ENCODE results near the gene ALDH3B2. TPM values are rescaled to one million over a fixed set of nuclear protein-coding genes. Genes with fewer than 3 reads are reported as not detected.

The ALDH3B2 gene
- total RNA-seq, 4 donors from 2014 or later = not detected

GRCh38 chr11:67680696-67681470 is 6.5 kb upstream of the ALDH3B2 start:
- no peak for DNase-seq (ENCODE audit: low spot score in 2 of 2)
- WGBS, 2 donors = 63 to 64% methylated on average over 3 of the region's 3 CpGs
- H3K27me3 ChIP-seq = no peaks in the 10 kb centered on the region
- no peaks in the 10 kb centered on the region for H3K9me3 ChIP-seq
- no peak overlapping the region for H3K4me3 ChIP-seq
- no peaks in the 10 kb centered on the region for H3K4me1 ChIP-seq
- H3K27ac ChIP-seq = no peak overlapping the region
- no peak for TF ChIP-seq POLR2A (IDR thresholded peaks at IDR 0.05)
- TF ChIP-seq EP300 (IDR thresholded peaks at IDR 0.05) = no peak
- no peak for TF ChIP-seq CTCF (IDR thresholded peaks at IDR 0.05)
- H3K36me3 ChIP-seq = no peaks in the 10 kb centered on the region

- H3K36me3 ChIP-seq = no peaks in the 10 kb centered on the region
- no peaks in the 10 kb centered on the region for H3K4me1 ChIP-seq
- no peak for DNase-seq (ENCODE audit: low spot score in 2 of 2)
- H3K9me3 ChIP-seq = no peaks in the 10 kb centered on the region
- no peak overlapping the region for H3K4me3 ChIP-seq
- H3K27ac ChIP-seq = no peak overlapping the region
- peaks cover 0 to 23% of the 10 kb centered on the region in 2 donors for H3K27me3 ChIP-seq
- WGBS, 2 donors = 91 to 94% methylated on average over 12 of the region's 12 CpGs
- TF ChIP-seq EP300 (IDR thresholded peaks at IDR 0.05) (no peak), CTCF (IDR thresholded peaks at IDR 0.05) (no peak), POLR2A (IDR thresholded peaks at IDR 0.05) (no peak)
Observed at GRCh38 chr11:67675058-67675747, 780 bp upstream of the ALDH3B2 start.

GRCh38 chr11:67673902-67674301 is 521 bp downstream of the ALDH3B2 start:
- no peak for DNase-seq (ENCODE audit: low spot score in 2 of 2)
- no peaks in the 10 kb centered on the region for H3K9me3 ChIP-seq
- H3K4me3 ChIP-seq = no peak overlapping the region
- H3K4me1 ChIP-seq = no peaks in the 10 kb centered on the region
- TF ChIP-seq POLR2A (IDR thresholded peaks at IDR 0.05) (no peak), CTCF (IDR thresholded peaks at IDR 0.05) (no peak), EP300 (IDR thresholded peaks at IDR 0.05) (no peak)
- H3K27ac ChIP-seq = no peak overlapping the region
- WGBS, 2 donors = 67 to 71% methylated on average over 8 of the region's 8 CpGs
- H3K27me3 ChIP-seq = peaks cover 0 to 23% of the 10 kb centered on the region in 2 donors
- H3K36me3 ChIP-seq = no peaks in the 10 kb centered on the region

- H3K27me3 ChIP-seq = peaks cover 0 to 23% of the 10 kb centered on the region in 2 donors
- 78 to 81% methylated on average over 7 of the region's 7 CpGs for WGBS, 2 donors
- H3K4me1 ChIP-seq = no peaks in the 10 kb centered on the region
- no peak overlapping the region for H3K4me3 ChIP-seq
- H3K27ac ChIP-seq = no peak overlapping the region
- no peaks in the 10 kb centered on the region for H3K9me3 ChIP-seq
- no peak for DNase-seq (ENCODE audit: low spot score in 2 of 2)
- TF ChIP-seq CTCF (IDR thresholded peaks at IDR 0.05) (no peak), EP300 (IDR thresholded peaks at IDR 0.05) (no peak), POLR2A (IDR thresholded peaks at IDR 0.05) (no peak)
- H3K36me3 ChIP-seq = no peaks in the 10 kb centered on the region
Observed at GRCh38 chr11:67673358-67673757, 1.1 kb downstream of the ALDH3B2 start.

- WGBS, 2 donors = 74 to 81% methylated on average over 8 of the region's 8 CpGs
- no peak for DNase-seq (ENCODE audit: low spot score in 2 of 2)
- H3K36me3 ChIP-seq = no peaks in the 10 kb centered on the region
Observed at GRCh38 chr11:67671211-67671520, 3.3 kb downstream of the ALDH3B2 start.

More at GRCh38 chr11:67671211-67671520, 3.3 kb downstream of the ALDH3B2 start:
- Histone ChIP-seq H3K4me1 (no peaks in the 10 kb centered on the region), H3K27ac (no peak overlapping the region), H3K9me3 (no peaks in the 10 kb centered on the region), H3K27me3 (peaks cover 0 to 23% of the 10 kb centered on the region in 2 donors), H3K4me3 (no peak overlapping the region)
- TF ChIP-seq EP300 (IDR thresholded peaks at IDR 0.05) (no peak), POLR2A (IDR thresholded peaks at IDR 0.05) (no peak)

Data from tibial nerve (tissue), 4 donors.